ENCODE results near the gene TIFAB.

Gene TIFAB

DNA sequence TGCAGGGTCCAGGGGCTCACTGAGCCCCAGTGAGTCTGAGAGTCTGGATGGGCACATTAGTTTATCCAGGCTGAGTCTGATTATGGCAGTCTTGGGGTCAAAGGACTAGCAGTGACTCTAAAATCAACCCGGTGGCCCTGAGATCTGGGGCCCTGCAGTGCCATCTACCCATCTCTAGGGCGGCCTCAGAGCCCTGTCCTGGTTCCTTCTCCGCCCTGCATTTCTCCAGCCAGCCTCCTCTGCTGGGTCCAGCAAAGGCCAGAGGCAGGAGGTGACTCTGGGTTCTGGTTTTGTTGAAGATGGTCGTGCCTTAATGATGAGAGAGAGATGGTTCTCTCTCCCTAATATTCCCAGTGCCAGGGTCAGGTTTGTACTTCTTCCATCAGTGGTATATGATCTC lies 20.0 kb downstream of the TIFAB start:
- no peaks in the 10 kb centered on the region for H3K79me2 ChIP-seq (ENCODE audit: control insufficient read depth, insufficient read depth, low read length, poor library complexity)
- no peak for DNase-seq

GRCh38 chr5:135430135-135430437 lies 22.1 kb downstream of the TIFAB start:
- no peak overlapping the region for H3K4ac ChIP-seq (ENCODE audit: low read depth, low read length)
- peaks cover 3% of the 10 kb centered on the region for H3K9me3 ChIP-seq (ENCODE audit: insufficient read depth, low read depth, low read length)
- no peaks in the 10 kb centered on the region for H3K36me3 ChIP-seq (ENCODE audit: control insufficient read depth in 1 of 2, insufficient read depth in 2 of 2, low read length in 2 of 2)
- H2AFZ ChIP-seq (ENCODE audit: insufficient read depth, low read length, poor library complexity) = no peak overlapping the region
- H3K14ac ChIP-seq (ENCODE audit: low read length) = no peak overlapping the region
- no peak overlapping the region for H3K27ac ChIP-seq (ENCODE audit: low read depth, low read length)
- no peak overlapping the region for H4K12ac ChIP-seq (ENCODE audit: low read depth, low read length)
- no peaks in the 10 kb centered on the region for H3K79me2 ChIP-seq (ENCODE audit: control insufficient read depth, insufficient read depth, low read length, poor library complexity)
- H4K91ac ChIP-seq (ENCODE audit: low read depth, low read length) = no peak overlapping the region
- no peak overlapping the region for H3K4me2 ChIP-seq (ENCODE audit: low read length)
- H3K4me3 ChIP-seq (ENCODE audit: low read depth, low read length) = no peak overlapping the region
- WGBS (ENCODE audit: extremely low coverage, insufficient coverage, insufficient read length) = no CpG with 5 or more reads among the region's 7 CpGs
- no peak for DNase-seq
- no peak overlapping the region for H3K9ac ChIP-seq (ENCODE audit: low read length)
- peaks cover 11 to 17% of the 10 kb centered on the region in 2 experiments for H3K4me1 ChIP-seq (ENCODE audit: control insufficient read depth in 1 of 2, insufficient read depth in 2 of 2, low read length in 2 of 2)
- H2BK120ac ChIP-seq (ENCODE audit: insufficient read depth, low read length, poor library complexity) = no peak overlapping the region
- no peak overlapping the region for H2AK5ac ChIP-seq (ENCODE audit: low read length)
- no peak overlapping the region for H4K8ac ChIP-seq (ENCODE audit: low read depth, low read length)
- no peak overlapping the region for H3K23ac ChIP-seq (ENCODE audit: low read length)
- H3K79me1 ChIP-seq (ENCODE audit: low read length) = no peaks in the 10 kb centered on the region
- H2BK12ac ChIP-seq (ENCODE audit: low read length) = no peak overlapping the region
- H2BK5ac ChIP-seq (ENCODE audit: low read depth, low read length, poor library complexity) = no peak overlapping the region
- no peaks in the 10 kb centered on the region for H3K27me3 ChIP-seq (ENCODE audit: insufficient read depth, low read length)
- no peak overlapping the region for H3K18ac ChIP-seq (ENCODE audit: low read length)

More for the DNA sequence above, 20.0 kb downstream of the TIFAB start:
- Histone ChIP-seq H2BK5ac (ENCODE audit: low read depth, low read length, poor library complexity) (no peak overlapping the region), H3K4me3 (ENCODE audit: low read depth, low read length) (no peak overlapping the region), H3K9ac (ENCODE audit: low read length) (no peak overlapping the region), H4K8ac (ENCODE audit: low read depth, low read length) (no peak overlapping the region), H2BK120ac (ENCODE audit: insufficient read depth, low read length, poor library complexity) (no peak overlapping the region), H3K4me2 (ENCODE audit: low read length) (no peak overlapping the region), H3K27me3 (ENCODE audit: insufficient read depth, low read length) (no peaks in the 10 kb centered on the region), H3K4me1 (ENCODE audit: control insufficient read depth in 1 of 2, insufficient read depth in 2 of 2, low read length in 2 of 2) (peaks cover 16 to 28% of the 10 kb centered on the region in 2 experiments), H3K4ac (ENCODE audit: low read depth, low read length) (no peak overlapping the region), H3K27ac (ENCODE audit: low read depth, low read length) (no peak overlapping the region), H3K23ac (ENCODE audit: low read length) (no peak overlapping the region), H3K36me3 (ENCODE audit: control insufficient read depth in 1 of 2, insufficient read depth in 2 of 2, low read length in 2 of 2) (no peaks in the 10 kb centered on the region), H2BK12ac (ENCODE audit: low read length) (no peak overlapping the region), H2AFZ (ENCODE audit: insufficient read depth, low read length, poor library complexity) (no peak overlapping the region), H4K12ac (ENCODE audit: low read depth, low read length) (no peak overlapping the region), H3K79me1 (ENCODE audit: low read length) (peaks cover 2% of the 10 kb centered on the region), H3K14ac (ENCODE audit: low read length) (no peak overlapping the region), H2AK5ac (ENCODE audit: low read length) (no peak overlapping the region), H4K91ac (ENCODE audit: low read depth, low read length) (no peak overlapping the region), H3K9me3 (ENCODE audit: insufficient read depth, low read depth, low read length) (peaks cover 3% of the 10 kb centered on the region), H3K18ac (ENCODE audit: low read length) (no peak overlapping the region)
- WGBS (ENCODE audit: extremely low coverage, insufficient coverage, insufficient read length) = no CpG with 5 or more reads among the region's 4 CpGs

- H3K14ac ChIP-seq (ENCODE audit: low read length) = no peak overlapping the region
- H4K8ac ChIP-seq (ENCODE audit: low read depth, low read length) = no peak overlapping the region
- H3K79me2 ChIP-seq (ENCODE audit: control insufficient read depth, insufficient read depth, low read length, poor library complexity) = no peaks in the 10 kb centered on the region
- H3K4me1 ChIP-seq (ENCODE audit: control insufficient read depth in 1 of 2, insufficient read depth in 2 of 2, low read length in 2 of 2) = peaks cover 6 to 11% of the 10 kb centered on the region in 2 experiments
- peaks cover 3% of the 10 kb centered on the region for H3K9me3 ChIP-seq (ENCODE audit: insufficient read depth, low read depth, low read length)
- no peak overlapping the region for H2AK5ac ChIP-seq (ENCODE audit: low read length)
- no peak overlapping the region for H3K4me2 ChIP-seq (ENCODE audit: low read length)
- DNase-seq = no peak
- no peak overlapping the region for H3K4me3 ChIP-seq (ENCODE audit: low read depth, low read length)
- H3K27ac ChIP-seq (ENCODE audit: low read depth, low read length) = no peak overlapping the region
- no peak overlapping the region for H3K9ac ChIP-seq (ENCODE audit: low read length)
- no peak overlapping the region for H2BK5ac ChIP-seq (ENCODE audit: low read depth, low read length, poor library complexity)
- no peaks in the 10 kb centered on the region for H3K36me3 ChIP-seq (ENCODE audit: control insufficient read depth in 1 of 2, insufficient read depth in 2 of 2, low read length in 2 of 2)
- no peak overlapping the region for H2AFZ ChIP-seq (ENCODE audit: insufficient read depth, low read length, poor library complexity)
- H3K23ac ChIP-seq (ENCODE audit: low read length) = no peak overlapping the region
- H4K91ac ChIP-seq (ENCODE audit: low read depth, low read length) = no peak overlapping the region
- no peak overlapping the region for H2BK12ac ChIP-seq (ENCODE audit: low read length)
- WGBS (ENCODE audit: extremely low coverage, insufficient coverage, insufficient read length) = no CpG with 5 or more reads among the region's 12 CpGs
- no peak overlapping the region for H4K12ac ChIP-seq (ENCODE audit: low read depth, low read length)
- no peak overlapping the region for H3K4ac ChIP-seq (ENCODE audit: low read depth, low read length)
- no peaks in the 10 kb centered on the region for H3K27me3 ChIP-seq (ENCODE audit: insufficient read depth, low read length)
- H2BK120ac ChIP-seq (ENCODE audit: insufficient read depth, low read length, poor library complexity) = no peak overlapping the region
- no peaks in the 10 kb centered on the region for H3K79me1 ChIP-seq (ENCODE audit: low read length)
- no peak overlapping the region for H3K18ac ChIP-seq (ENCODE audit: low read length)
These were observed 22.6 kb downstream of the TIFAB start for GRCh38 chr5:135429301-135430134.

- Histone ChIP-seq H2BK120ac (ENCODE audit: insufficient read depth, low read length, poor library complexity) (no peak overlapping the region), H4K91ac (ENCODE audit: low read depth, low read length) (no peak overlapping the region), H3K27ac (ENCODE audit: low read depth, low read length) (no peak overlapping the region), H3K4me1 (ENCODE audit: control insufficient read depth in 1 of 2, insufficient read depth in 2 of 2, low read length in 2 of 2) (peaks cover 0 to 4% of the 10 kb centered on the region in 2 experiments), H3K9ac (ENCODE audit: low read length) (no peak overlapping the region), H3K14ac (ENCODE audit: low read length) (no peak overlapping the region), H3K4me3 (ENCODE audit: low read depth, low read length) (no peak overlapping the region), H3K9me3 (ENCODE audit: insufficient read depth, low read depth, low read length) (peaks cover 3% of the 10 kb centered on the region), H3K36me3 (ENCODE audit: control insufficient read depth in 1 of 2, insufficient read depth in 2 of 2, low read length in 2 of 2) (no peaks in the 10 kb centered on the region), H4K8ac (ENCODE audit: low read depth, low read length) (no peak overlapping the region), H3K23ac (ENCODE audit: low read length) (no peak overlapping the region), H3K27me3 (ENCODE audit: insufficient read depth, low read length) (no peaks in the 10 kb centered on the region), H2AK5ac (ENCODE audit: low read length) (no peak overlapping the region), H2BK12ac (ENCODE audit: low read length) (no peak overlapping the region), H3K18ac (ENCODE audit: low read length) (no peak overlapping the region), H2AFZ (ENCODE audit: insufficient read depth, low read length, poor library complexity) (no peak overlapping the region), H3K79me2 (ENCODE audit: control insufficient read depth, insufficient read depth, low read length, poor library complexity) (no peaks in the 10 kb centered on the region), H3K79me1 (ENCODE audit: low read length) (no peaks in the 10 kb centered on the region), H3K4ac (ENCODE audit: low read depth, low read length) (no peak overlapping the region), H3K4me2 (ENCODE audit: low read length) (no peak overlapping the region), H2BK5ac (ENCODE audit: low read depth, low read length, poor library complexity) (no peak overlapping the region), H4K12ac (ENCODE audit: low read depth, low read length) (no peak overlapping the region)
- no peak for DNase-seq
- WGBS (ENCODE audit: extremely low coverage, insufficient coverage, insufficient read length) = no CpG with 5 or more reads among the region's 1 CpG
These were observed 23.6 kb downstream of the TIFAB start for GRCh38 chr5:135428586-135428985.
